GM12878 (cell line): ENCODE measurements around the gene SH2B2.

Experiments used
- ESRRA ChIP-seq: IDR thresholded peaks from 2 replicates; pipeline ENCODE4 v1.6.1; 2012; ENCODE audit warnings: mild to moderate bottlenecking, low read length, improper control_type of control experiment
- GATAD2B ChIP-seq: fragments of 450-650 bp; conservative IDR thresholded peaks from 2 replicates; pipeline ENCODE4 v1.6.1; 2017; ENCODE audit warnings: low read depth, mild to moderate bottlenecking, moderate library complexity
- MEF2A ChIP-seq: IDR thresholded peaks from 2 replicates; pipeline ENCODE4 v1.6.1; 2011; ENCODE audit warnings: low read depth, mild to moderate bottlenecking, low read length, moderate library complexity; ENCODE audit not compliant: insufficient read depth
- POLR2A ChIP-seq: IDR thresholded peaks from 2 replicates; pipeline ENCODE4 v1.6.1; 2011; ENCODE audit warnings: low read depth, mild to moderate bottlenecking, low read length
- RCOR1 ChIP-seq: conservative IDR thresholded peaks from 2 replicates; pipeline ENCODE4 v1.6.1; 2012; ENCODE audit warnings: low read depth, low read length, improper control_type of control experiment
- TAF1 ChIP-seq: IDR thresholded peaks from 2 replicates; pipeline ENCODE4 v1.6.1; 2011; ENCODE audit warnings: mild to moderate bottlenecking, low read depth, low read length, borderline replicate concordance
- TARDBP ChIP-seq: IDR thresholded peaks from 2 replicates; pipeline ENCODE4 v1.6.1; 2016; ENCODE audit warnings: borderline replicate concordance
- ZBED1 ChIP-seq: IDR thresholded peaks from 2 replicates; pipeline ENCODE4 v1.6.1; 2016; ENCODE audit warnings: borderline replicate concordance
- ZSCAN29 ChIP-seq: fragments of 450-650 bp; IDR thresholded peaks from 2 replicates; pipeline ENCODE4 v1.6.1; 2017; ENCODE audit warnings: mild to moderate bottlenecking, moderate library complexity

- TF ChIP-seq ZSCAN29 (no peak), RCOR1 (no peak), POLR2A (no peak), TAF1 (no peak), MEF2A (no peak), GATAD2B (no peak), ESRRA (no peak), ZBED1 (no peak), TARDBP (no peak)
These were observed 34.9 kb upstream of the SH2B2 start for GRCh38 chr7:102251531-102252365.
